Astrocyte of the cerebellum (primary cell): ENCODE data around the gene KCNB1.

Experiments
- DNase-seq: peaks from one replicate; pipeline ENCODE4 v3.0.0-alpha.2; 2011; ENCODE audit warnings: low read depth
- H3K4me3 ChIP-seq: 2 replicates; pipeline ENCODE4 v1.5.1; 2011; ENCODE audit warnings: mild to moderate bottlenecking, low read depth, low read length, moderate library complexity
- in situ Hi-C: cut with HindIII; loops from 2 replicates; pipeline ENCODE4 v1.10.0; 2017; ENCODE audit warnings: low sequenced_read_pairs
- TF ChIP-seq, protein P1 (sequence below): IDR thresholded peaks from 2 replicates; pipeline ENCODE4 v1.5.1; 2012; ENCODE audit warnings: low read length, low read depth, moderate library complexity, mild to moderate bottlenecking; ENCODE audit errors: missing control alignments

The KCNB1 gene

DNA sequence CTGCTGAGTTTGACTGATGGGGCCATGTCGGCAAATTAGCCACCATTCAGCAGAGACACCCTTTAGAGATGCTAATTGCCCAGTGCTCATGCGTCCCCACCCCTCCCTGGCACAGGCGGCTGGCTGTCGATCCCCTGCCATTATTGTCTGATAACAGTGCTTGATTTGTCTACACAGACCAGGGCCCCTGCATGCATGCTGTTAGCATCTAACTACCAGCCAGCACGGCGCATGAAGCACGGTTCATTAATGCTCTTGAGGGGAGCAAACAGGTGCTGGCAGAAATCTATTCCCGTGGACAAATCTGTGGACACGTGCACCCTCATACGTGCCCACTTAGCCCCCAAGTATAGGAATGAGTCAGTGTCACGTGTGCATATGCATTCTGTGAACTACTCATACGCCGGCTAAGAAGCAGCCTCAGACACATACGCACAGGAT, 32.2 kb downstream of the KCNB1 start:
- no peak for DNase-seq
- no peak overlapping the region for H3K4me3 ChIP-seq
- in situ Hi-C loops = no loop called here
- TF ChIP-seq, protein P1, sequence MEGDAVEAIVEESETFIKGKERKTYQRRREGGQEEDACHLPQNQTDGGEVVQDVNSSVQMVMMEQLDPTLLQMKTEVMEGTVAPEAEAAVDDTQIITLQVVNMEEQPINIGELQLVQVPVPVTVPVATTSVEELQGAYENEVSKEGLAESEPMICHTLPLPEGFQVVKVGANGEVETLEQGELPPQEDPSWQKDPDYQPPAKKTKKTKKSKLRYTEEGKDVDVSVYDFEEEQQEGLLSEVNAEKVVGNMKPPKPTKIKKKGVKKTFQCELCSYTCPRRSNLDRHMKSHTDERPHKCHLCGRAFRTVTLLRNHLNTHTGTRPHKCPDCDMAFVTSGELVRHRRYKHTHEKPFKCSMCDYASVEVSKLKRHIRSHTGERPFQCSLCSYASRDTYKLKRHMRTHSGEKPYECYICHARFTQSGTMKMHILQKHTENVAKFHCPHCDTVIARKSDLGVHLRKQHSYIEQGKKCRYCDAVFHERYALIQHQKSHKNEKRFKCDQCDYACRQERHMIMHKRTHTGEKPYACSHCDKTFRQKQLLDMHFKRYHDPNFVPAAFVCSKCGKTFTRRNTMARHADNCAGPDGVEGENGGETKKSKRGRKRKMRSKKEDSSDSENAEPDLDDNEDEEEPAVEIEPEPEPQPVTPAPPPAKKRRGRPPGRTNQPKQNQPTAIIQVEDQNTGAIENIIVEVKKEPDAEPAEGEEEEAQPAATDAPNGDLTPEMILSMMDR = no peak

DNA sequence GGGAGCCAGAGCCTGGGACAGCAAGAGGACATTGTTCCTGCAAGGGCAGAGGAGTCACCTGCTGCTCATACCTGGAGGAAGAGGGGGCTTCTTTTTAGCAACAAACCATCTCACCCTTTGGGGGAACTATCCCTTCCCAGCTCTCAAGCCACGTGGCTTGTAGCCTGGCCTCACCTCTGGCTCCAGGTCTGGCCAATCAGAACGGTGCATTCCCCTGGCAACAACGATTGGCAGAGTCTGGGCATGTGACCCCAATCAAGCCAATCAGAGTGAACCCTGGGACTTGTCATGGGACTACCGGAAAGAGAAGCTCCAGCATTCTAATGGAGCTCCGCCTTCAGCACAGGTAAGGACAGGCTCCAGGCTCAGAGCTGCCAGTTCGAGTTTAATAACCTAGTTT, 33.6 kb downstream of the KCNB1 start:
- no peak overlapping the region for H3K4me3 ChIP-seq
- TF ChIP-seq, protein P1 = no peak
- DNase-seq = no peak
- in situ Hi-C loops = no loop called here

DNA sequence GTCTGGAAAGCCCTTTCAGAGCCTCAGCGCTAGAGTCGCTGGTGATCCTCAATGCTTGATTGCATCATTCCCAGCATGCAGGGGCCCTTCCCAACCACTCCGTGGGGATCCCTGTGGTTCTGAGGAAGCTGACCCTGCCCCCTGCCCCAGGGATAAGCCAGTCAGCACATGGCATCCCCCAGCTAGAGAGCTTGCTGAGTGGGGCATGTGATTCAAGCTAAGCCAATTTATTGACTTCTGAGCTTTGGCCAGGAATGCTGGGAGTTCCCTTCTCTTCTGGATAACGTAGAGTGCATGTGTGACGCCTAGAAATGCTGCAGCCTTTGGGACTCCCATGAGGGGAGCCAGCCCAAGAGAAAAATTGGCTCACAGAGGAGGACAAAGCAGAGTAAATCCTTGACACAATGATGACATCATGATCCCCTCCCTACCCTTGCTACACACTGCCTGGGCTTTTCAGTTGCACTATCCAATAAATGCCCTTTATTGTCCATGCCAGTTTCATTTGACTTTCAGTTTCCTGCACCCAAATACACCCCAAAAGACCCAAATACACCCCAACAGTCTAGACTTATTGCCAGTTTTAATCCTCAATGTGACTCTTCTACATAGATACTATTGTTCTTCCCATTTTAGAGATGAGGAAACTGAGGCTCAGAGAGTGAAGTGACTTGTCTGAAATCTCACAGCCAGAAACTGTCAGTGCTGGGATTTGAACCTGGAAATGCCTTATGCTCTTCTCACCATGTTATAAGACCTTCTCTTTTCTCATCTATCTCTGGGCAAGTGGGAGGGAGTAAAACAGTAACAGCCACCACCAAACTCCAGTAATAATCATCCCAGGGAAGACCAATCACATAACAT, 34.3 kb downstream of the KCNB1 start:
- in situ Hi-C loops = no loop called here

DNA sequence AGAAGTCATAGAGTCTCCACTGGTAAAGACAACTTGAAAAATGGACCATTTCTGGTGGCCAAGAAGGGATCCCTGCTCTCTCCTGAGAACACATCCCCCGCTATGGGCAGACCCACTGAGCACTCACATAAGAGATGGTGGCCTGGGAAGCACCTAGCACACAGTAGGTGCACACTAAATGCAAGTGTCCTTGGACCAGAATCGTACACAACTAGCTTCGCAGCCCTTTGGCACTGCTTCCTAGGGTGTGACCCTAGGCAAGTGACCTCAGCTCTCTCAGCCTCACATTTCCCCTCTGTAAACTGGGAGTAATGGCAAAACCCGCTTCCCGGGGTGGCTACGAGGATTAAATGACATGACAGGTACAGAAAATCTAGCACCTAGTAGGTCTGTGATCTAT, 35.1 kb downstream of the KCNB1 start:
- TF ChIP-seq, protein P1 = no peak
- in situ Hi-C loops = no loop called here

More for the DNA sequence above, 34.3 kb downstream of the KCNB1 start:
- DNase-seq = no peak
- no peak overlapping the region for H3K4me3 ChIP-seq
- TF ChIP-seq, protein P1 = no peak

DNA sequence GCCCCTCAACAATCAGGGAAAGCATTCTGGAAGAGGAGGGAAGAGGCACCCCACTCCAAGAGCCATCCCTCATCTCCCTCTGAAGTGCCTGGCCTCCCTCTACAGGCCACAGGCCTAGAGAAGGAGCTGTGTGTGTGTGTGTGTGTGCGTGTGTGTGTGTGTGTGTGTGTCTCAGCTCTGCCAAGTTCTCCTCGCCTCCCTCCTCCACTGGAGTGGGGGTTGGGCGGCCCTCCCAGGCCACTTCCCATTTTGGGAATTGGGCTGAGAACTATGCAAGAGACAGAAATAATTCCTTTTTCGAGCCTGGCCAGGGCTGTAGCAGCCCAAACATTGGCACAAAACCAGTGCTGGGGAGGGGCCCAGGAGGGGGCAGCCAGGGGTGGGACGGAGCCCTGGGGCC, 35.7 kb downstream of the KCNB1 start:
- no peak for DNase-seq
- in situ Hi-C loops = no loop called here
- no peak overlapping the region for H3K4me3 ChIP-seq
- TF ChIP-seq, protein P1 = no peak

More for the DNA sequence above, 35.1 kb downstream of the KCNB1 start:
- no peak for DNase-seq
- H3K4me3 ChIP-seq = no peak overlapping the region

DNA sequence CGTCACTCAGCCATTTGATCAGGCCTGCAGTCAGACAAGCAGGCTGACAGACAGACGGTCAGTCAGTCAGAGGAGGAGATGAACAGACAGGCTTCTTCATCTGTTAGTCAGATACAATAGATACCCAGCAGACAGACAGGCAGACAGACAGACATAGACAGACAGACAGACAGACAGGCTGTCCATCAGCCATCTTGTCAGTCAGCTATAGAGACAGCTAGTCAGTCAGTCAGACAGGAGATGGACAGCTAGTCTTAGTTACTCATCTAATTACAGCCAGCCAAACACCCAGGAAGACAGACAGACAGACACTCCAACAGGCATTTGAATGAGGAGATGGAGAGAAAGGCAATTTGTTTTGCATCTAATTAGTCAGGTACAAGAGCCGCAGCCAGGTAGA, 36.4 kb downstream of the KCNB1 start:
- TF ChIP-seq, protein P1 = no peak
- no peak overlapping the region for H3K4me3 ChIP-seq
- in situ Hi-C loops = no loop called here
- no peak for DNase-seq
